NB4 (cell line): ENCODE data around the gene CHP1.
"Not testable (repeated sequence)": the region's sequence is repeated elsewhere in the genome, so short reads cannot be mapped to it uniquely, and the experiment has no call there.

ENCODE experiments used
- CTCF ChIP-seq: IDR thresholded peaks from one replicate; pipeline ENCODE4 v1.5.1; 2012; ENCODE audit warnings: low read depth, low read length
- MAX ChIP-seq: IDR thresholded peaks from 2 replicates; pipeline ENCODE4 v1.6.1; 2011; ENCODE audit warnings: low read depth, low read length
- POLR2A ChIP-seq: IDR thresholded peaks from 2 replicates; pipeline ENCODE4 v1.6.1; 2011; ENCODE audit warnings: mild to moderate bottlenecking; ENCODE audit not compliant: insufficient read length; ENCODE audit errors: extremely low read depth

GRCh38 chr15:41301139-41301538 lies 70.1 kb downstream of the CHP1 start:
- TF ChIP-seq CTCF, MAX, POLR2A: not testable (repeated sequence)
